Esophagus (tissue), 2 donors: Measurements from ENCODE around the gene SLC44A2. TPM values are rescaled to one million over a fixed set of nuclear protein-coding genes. Genes with fewer than 3 reads are reported as not detected.

Experiments
- H3K27ac ChIP-seq, 2 donors: one replicate each; pipeline ENCODE4 v1.5.1; 2013; ENCODE audit warnings: low read depth in 2 of 2, mild to moderate bottlenecking in 2 of 2, inconsistent platforms in 1 of 2, low read length in 1 of 2, moderate library complexity in 1 of 2
- H3K27me3 ChIP-seq, 2 donors: one replicate each; pipeline ENCODE4 v1.6.1; 2013; ENCODE audit warnings: low read length in 2 of 2, control low read depth in 1 of 2, mild to moderate bottlenecking in 1 of 2; ENCODE audit not compliant: insufficient read depth in 2 of 2, control insufficient read depth in 1 of 2
- H3K36me3 ChIP-seq, 2 donors: one replicate each; pipeline ENCODE4 v1.6.1; 2013; ENCODE audit warnings: low read length in 1 of 2; ENCODE audit not compliant: control insufficient read depth in 2 of 2, insufficient read depth in 2 of 2
- H3K4me1 ChIP-seq, 2 donors: one replicate each; pipeline ENCODE4 v1.6.1; 2013; ENCODE audit warnings: low read length in 1 of 2; ENCODE audit not compliant: control insufficient read depth in 2 of 2, insufficient read depth in 2 of 2
- H3K4me3 ChIP-seq, 2 donors: one replicate each; pipeline ENCODE4 v1.5.1; 2013; ENCODE audit warnings: low read length in 2 of 2, mild to moderate bottlenecking in 2 of 2, low read depth in 1 of 2, moderate library complexity in 1 of 2
- H3K9me3 ChIP-seq, 2 donors: one replicate each; pipeline ENCODE4 v1.6.1; 2013; ENCODE audit warnings: mild to moderate bottlenecking in 2 of 2, low read depth in 1 of 2, low read length in 1 of 2, moderate library complexity in 1 of 2; ENCODE audit not compliant: control insufficient read depth in 2 of 2, insufficient read depth in 1 of 2
- WGBS, 2 donors: extraction: QIAGEN DNeasy Blood & Tissue Kit; methylation state at CpG; one replicate each; pipeline ENCODE4 v1.1.7; 2013; 5-methylcytosine and 5-hydroxymethylcytosine counted together
- polyA plus RNA-seq, 2 donors: library from polyadenylated mRNA; stranded (reverse); fragments of 200-250 nt; gene quantifications; one replicate each; pipeline ENCODE4 v1.2.3, GENCODE V29; 2013
- donor health status: healthy with polysubstance abuse.
- donor health status: Bipolar disorder and iron deficiency.

Gene SLC44A2
- polyA plus RNA-seq, 2 donors = 70.5 to 76.8 TPM

DNA sequence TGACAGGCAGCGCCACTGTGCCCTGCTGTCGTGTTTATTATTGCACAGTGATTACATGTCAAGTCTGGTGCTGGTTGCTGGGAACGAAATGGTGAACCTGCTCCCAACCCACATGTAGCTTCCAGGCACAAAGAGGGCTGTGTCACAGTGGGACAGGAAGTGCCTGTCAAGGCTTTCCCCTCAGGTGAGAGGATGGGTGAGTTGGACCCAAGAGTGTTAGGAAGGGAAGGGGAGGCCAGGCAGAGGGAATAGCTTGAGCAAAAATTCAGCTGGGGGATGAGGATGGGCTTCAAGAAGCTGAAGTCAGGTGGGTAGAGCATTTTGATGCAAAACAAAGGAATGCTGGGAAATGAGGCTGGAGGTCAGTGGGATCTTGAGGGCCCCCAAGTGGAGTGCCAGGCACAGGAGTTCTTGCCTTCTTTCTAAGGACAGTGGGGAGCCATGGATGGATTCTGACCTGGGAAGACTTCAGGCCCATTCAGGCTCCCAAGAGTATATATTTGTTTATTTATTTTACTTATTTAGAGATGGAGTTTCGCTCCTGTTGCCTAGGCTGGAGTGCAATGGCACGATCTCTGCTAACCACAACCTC lies 67.4 kb downstream of the SLC44A2 start:
- H3K36me3 ChIP-seq = peaks cover 17 to 45% of the 10 kb centered on the region in 2 donors
- H3K9me3 ChIP-seq = no peaks in the 10 kb centered on the region

More for the DNA sequence above, 67.4 kb downstream of the SLC44A2 start:
- Histone ChIP-seq H3K4me1 (peaks cover under 1 to 4% of the 10 kb centered on the region in 2 donors), H3K27ac (no peak overlapping the region), H3K4me3 (no peak overlapping the region), H3K27me3 (no peaks in the 10 kb centered on the region)
- 80 to 81% methylated on average over 5 of the region's 5 CpGs for WGBS, 2 donors

Other genes starting within 250 kb of the SLC44A2 start
- 10 to 100 TPM; 56.2 to 96.8 TPM for gene TYK2, start 245.0 kb upstream of the SLC44A2 start, polyA plus RNA-seq
- 100 to 1,000 TPM; 162 to 206 TPM for gene CDC37, start 222.0 kb upstream of the SLC44A2 start, polyA plus RNA-seq
- 1 to 10 TPM; 1.2 to 1.3 TPM for gene PDE4A, start 205.0 kb upstream of the SLC44A2 start, polyA plus RNA-seq
- gene KEAP1, start 122.2 kb upstream of the SLC44A2 start, polyA plus RNA-seq = 10 to 100 TPM; 54.2 to 63.9 TPM
- gene S1PR5, start 108.1 kb upstream of the SLC44A2 start, polyA plus RNA-seq = 10 to 100 TPM in 1 of 2 donors, 1 to 10 TPM in 1; 9.4 to 12.1 TPM
- gene ATG4D, start 81.6 kb upstream of the SLC44A2 start, polyA plus RNA-seq = 10 to 100 TPM; 43.9 to 53.6 TPM
- 10 to 100 TPM; 16.4 to 25.3 TPM for gene KRI1, start 59.5 kb upstream of the SLC44A2 start, polyA plus RNA-seq
- gene CDKN2D, start 56.6 kb upstream of the SLC44A2 start, polyA plus RNA-seq = 10 to 100 TPM in 1 of 2 donors, 1 to 10 TPM in 1; 4.6 to 11.7 TPM
- gene AP1M2, start 38.2 kb upstream of the SLC44A2 start, polyA plus RNA-seq = 10 to 100 TPM; 54.2 to 55.4 TPM
- 100 to 1,000 TPM in 1 of 2 donors, 10 to 100 TPM in 1; 84.2 to 107 TPM for gene ILF3, start 28.8 kb downstream of the SLC44A2 start, polyA plus RNA-seq
- gene QTRT1, start 75.9 kb downstream of the SLC44A2 start, polyA plus RNA-seq = 10 to 100 TPM; 53.2 to 86.4 TPM
- 10 to 100 TPM; 68.4 to 87.9 TPM for gene DNM2, start 92.5 kb downstream of the SLC44A2 start, polyA plus RNA-seq
- 10 to 100 TPM in 1 of 2 donors, 1 to 10 TPM in 1; 9.9 to 20.4 TPM for gene TMED1, start 210.7 kb downstream of the SLC44A2 start, polyA plus RNA-seq
- gene C19orf38, start 222.9 kb downstream of the SLC44A2 start, polyA plus RNA-seq = under 1 TPM; 0.19 to 0.20 TPM
- gene CARM1, start 246.0 kb downstream of the SLC44A2 start, polyA plus RNA-seq = 10 to 100 TPM; 28.5 to 35.7 TPM